GM15510 (cell line): ENCODE measurements around the gene CAMK1D.

Source experiments
- POLR2A ChIP-seq: IDR thresholded peaks from 3 replicates; pipeline ENCODE4 v1.6.1; 2011; ENCODE audit warnings: borderline replicate concordance; ENCODE audit not compliant: insufficient read length; ENCODE audit errors: extremely low read depth

Gene CAMK1D

GRCh38 chr10:12639996-12640944 lies 290.9 kb downstream of the CAMK1D start:
- no peak for TF ChIP-seq POLR2A

- no peak for TF ChIP-seq POLR2A
Observed at GRCh38 chr10:12642036-12642435, 292.7 kb downstream of the CAMK1D start.

GRCh38 chr10:12643279-12643678 lies 293.9 kb downstream of the CAMK1D start:
- TF ChIP-seq POLR2A: no peak

DNA sequence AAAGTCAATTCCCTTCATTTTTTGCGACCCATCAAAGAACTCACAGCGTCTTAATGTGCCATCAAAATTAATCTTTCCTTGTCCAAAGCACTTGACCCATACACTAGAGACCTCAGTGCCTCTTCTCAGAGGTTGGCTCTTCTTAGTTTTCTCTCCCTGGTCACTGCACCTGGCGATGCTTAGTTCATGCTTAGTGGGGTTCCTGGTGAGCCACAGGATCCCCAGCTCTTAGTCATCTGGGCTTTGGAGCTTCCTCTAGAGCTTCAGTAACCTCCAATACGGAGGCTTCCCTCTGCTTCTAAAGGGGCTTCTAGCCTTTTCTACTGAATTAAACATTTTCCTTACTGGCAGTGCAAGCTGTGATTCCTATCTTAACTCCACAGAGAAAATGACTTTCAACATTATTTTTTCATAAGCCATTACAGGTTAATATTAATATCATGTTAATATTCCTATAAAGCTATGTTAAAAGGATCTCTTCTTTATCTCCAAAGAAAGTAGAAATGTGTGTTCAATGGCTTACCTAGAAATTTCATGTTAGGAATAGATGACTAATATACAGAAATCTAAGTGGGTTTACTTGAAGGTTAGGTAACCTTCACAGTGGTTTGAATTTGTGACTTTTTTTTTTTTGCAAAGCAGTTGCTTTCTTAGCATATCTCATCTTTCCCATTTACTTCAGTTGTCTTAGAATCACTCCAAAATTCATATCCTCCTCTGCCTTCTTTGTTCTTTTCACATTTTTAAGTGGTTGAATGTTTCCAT lies 295.2 kb downstream of the CAMK1D start:
- TF ChIP-seq POLR2A: no peak

DNA sequence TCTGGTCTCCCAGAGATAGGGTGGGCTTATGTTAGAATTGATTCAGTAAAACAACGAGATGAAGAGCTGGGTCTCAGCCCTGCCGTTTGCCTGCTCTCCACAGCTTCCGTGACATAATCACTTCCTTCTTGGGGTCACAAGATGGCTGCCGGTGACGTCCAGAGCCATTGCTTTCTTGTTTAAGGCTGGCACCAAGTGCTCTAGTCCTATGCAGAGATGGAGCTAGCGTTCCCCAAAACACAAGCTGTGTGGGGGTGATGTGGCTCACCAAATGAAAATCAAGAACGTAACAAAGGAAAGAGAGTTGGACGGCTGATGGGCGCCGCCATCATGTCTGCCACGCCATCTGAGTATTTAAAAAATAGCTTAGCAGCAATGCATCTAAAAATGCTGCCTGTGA lies 296.1 kb downstream of the CAMK1D start:
- TF ChIP-seq POLR2A: no peak

DNA sequence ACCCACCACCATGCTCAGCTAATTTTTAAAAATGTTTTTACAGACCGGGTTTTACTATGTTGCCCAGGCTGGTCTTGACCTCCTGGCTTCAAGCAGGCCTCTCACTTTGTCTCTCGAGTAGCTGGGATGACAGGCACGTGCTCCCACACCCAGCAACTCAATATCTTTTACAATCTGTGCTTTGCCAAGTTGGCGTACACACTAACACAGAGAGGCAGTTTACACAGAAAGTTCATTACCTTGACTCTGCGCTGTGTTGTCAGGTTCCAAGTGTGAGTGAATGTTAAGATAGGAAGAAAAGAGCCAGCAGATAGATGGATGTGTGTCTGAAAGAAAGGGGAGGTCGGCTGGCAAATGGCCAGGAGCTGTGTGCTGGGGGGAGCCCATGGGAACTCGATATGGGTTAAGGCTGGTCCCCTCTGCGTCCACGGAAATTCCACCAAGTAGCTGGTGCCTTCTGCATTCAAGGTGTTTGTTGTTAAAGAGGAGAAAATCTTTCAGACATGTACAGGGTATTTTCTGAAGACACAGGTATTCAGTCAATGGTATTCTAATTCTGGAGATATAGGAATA lies 299.8 kb downstream of the CAMK1D start:
- no peak for TF ChIP-seq POLR2A

DNA sequence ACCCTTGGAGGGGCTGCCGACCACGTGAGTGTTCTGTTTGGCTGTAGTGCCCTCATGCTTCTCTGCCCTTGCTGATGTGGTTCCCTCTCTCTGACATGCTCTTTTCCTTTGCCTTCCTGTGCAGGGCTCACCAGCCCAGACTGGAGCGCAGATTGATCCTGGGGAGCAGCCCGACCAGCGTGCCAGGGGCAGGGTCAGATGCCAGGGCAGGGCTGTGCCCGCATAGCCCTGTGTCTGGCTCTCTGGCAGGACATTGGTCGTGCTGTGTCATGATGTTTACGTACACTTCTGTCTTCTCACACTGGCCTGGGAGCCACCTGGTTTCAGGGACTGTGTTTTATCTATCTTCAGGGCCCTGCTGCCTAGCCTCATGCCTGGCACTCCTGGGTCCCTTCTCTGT lies 300.8 kb downstream of the CAMK1D start:
- no peak for TF ChIP-seq POLR2A

GRCh38 chr10:12650538-12651298 lies 301.4 kb downstream of the CAMK1D start:
- no peak for TF ChIP-seq POLR2A

GRCh38 chr10:12655940-12656339 lies 306.6 kb downstream of the CAMK1D start:
- no peak for TF ChIP-seq POLR2A

DNA sequence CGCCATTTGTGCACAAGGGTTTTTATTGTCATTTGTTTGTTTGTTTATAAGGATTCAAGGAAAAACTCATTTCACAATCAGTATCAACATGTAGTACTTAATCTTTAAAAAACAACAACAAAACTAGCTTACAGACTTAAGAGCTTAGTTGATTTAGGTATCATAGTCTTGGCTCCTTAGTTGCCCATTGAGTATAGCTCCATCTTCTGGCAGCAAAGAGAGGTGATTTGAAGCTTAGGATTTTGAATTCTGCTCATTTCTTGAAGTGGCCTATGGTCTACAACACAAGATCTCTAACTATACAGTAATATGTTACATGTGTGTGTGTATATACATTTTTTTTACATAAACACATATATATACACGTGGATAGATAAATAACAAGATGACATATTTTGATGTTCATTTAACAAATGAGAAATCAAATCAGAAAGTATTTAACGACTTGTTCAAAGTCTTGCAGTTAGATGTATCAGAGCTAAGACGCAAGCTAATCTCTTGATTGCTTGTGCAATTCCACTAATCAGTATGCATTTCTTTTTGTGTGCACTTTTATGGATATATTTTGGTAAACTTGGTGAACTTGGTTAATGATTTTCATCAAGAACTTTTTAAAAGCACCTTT lies 307.3 kb downstream of the CAMK1D start:
- no peak for TF ChIP-seq POLR2A

DNA sequence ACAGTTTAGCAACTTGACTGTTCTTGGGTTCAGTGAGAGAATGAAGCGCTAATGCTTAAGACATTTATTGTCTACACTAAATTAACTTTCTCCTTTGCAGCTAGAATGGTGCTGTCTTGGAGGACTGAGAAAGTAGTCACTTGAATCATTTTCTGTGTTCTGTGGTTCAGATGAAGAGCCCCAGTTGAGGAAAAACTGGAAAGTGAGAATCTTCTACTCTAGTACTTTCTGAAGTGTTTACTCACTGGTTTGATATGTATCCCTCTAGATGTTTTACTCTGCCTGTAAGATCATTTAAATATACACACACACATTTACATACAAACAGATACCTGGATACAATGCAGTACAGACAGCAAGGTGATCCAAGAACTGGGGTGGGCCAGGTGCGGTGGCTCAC lies 308.1 kb downstream of the CAMK1D start:
- TF ChIP-seq POLR2A: no peak

DNA sequence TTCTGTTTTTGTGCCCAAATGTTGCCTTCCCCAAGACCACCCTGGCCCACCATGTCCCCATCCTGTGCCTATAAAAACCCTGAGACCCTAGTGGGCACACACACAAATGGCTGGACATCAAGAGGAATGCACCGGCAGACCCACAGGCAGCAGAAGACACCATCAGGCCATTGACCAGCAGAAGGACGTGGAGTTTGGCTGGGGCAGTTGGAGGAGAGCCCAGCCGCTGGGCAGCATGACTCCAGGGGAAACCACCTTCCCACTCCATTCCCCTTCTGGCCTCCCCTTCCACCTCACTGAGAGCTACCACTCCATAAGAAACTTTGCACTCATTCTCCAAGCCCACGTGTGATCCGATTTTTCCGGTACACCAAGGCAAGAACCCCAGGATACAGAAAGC lies 309.2 kb downstream of the CAMK1D start:
- no peak for TF ChIP-seq POLR2A

GRCh38 chr10:12659706-12660105 lies 310.4 kb downstream of the CAMK1D start:
- TF ChIP-seq POLR2A: no peak

DNA sequence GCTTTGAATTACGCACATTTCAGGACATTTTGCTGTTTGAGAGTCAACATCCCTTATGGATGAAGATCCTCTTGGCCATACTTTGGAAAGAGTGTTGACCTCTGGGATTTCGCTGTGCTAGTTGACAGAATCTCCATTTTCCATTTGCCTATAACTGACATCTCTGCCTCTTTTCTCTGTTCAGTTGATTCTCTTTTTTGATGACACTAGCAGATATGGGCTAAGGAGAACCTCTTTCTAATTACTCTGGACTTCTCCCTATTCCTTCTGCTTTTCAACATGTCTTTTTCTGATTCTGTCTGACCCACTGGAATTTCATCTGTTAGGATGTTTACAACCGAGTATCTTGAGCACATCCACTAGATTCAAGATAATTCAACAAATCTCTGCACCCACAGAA lies 311.5 kb downstream of the CAMK1D start:
- no peak for TF ChIP-seq POLR2A
